Measurements from ENCODE around the gene CCDC106.

Gene CCDC106

DNA sequence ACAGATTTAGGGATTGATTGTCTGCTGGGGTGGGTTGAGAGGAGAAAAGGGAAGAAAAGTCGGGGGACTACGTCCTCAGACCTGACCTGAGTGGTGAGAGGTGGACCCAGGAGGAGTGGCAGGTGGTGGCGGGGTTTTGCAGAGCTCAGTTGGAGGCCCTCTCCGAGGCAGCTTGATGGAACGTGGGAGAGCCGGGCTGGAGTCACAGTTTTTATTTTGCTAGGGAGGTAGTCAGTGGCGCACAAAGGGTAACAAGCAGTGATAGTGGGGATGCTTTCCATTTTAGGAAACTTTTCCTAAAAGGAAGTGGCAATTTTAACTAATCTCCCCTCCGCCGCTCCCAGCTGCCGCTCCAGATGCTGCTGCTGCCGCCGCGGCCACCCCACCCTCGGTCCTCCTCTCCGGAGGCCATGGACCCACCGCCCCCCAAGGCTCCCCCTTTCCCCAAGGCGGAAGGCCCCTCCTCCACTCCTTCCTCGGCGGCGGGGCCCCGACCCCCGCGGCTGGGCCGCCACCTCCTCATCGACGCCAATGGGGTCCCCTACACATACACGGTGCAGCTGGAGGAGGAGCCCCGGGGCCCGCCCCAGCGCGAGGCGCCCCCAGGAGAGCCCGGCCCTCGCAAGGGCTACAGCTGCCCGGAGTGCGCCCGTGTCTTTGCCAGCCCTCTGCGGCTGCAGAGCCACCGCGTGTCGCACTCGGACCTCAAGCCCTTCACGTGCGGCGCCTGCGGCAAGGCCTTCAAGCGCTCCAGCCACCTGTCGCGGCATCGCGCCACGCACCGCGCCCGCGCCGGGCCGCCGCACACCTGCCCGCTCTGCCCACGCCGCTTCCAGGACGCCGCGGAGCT lies 5.6 kb upstream of the CCDC106 start:
- TF ChIP-seq, protein P1, sequence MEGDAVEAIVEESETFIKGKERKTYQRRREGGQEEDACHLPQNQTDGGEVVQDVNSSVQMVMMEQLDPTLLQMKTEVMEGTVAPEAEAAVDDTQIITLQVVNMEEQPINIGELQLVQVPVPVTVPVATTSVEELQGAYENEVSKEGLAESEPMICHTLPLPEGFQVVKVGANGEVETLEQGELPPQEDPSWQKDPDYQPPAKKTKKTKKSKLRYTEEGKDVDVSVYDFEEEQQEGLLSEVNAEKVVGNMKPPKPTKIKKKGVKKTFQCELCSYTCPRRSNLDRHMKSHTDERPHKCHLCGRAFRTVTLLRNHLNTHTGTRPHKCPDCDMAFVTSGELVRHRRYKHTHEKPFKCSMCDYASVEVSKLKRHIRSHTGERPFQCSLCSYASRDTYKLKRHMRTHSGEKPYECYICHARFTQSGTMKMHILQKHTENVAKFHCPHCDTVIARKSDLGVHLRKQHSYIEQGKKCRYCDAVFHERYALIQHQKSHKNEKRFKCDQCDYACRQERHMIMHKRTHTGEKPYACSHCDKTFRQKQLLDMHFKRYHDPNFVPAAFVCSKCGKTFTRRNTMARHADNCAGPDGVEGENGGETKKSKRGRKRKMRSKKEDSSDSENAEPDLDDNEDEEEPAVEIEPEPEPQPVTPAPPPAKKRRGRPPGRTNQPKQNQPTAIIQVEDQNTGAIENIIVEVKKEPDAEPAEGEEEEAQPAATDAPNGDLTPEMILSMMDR (IDR thresholded peaks at IDR 0.05): no peak
- no peak for DNase-seq (ENCODE audit: low spot score)
- H3K4me3 ChIP-seq: peak overlapping the region; percentile 87
- H3K27ac ChIP-seq: peak overlapping the region; percentile 85 to 95

DNA sequence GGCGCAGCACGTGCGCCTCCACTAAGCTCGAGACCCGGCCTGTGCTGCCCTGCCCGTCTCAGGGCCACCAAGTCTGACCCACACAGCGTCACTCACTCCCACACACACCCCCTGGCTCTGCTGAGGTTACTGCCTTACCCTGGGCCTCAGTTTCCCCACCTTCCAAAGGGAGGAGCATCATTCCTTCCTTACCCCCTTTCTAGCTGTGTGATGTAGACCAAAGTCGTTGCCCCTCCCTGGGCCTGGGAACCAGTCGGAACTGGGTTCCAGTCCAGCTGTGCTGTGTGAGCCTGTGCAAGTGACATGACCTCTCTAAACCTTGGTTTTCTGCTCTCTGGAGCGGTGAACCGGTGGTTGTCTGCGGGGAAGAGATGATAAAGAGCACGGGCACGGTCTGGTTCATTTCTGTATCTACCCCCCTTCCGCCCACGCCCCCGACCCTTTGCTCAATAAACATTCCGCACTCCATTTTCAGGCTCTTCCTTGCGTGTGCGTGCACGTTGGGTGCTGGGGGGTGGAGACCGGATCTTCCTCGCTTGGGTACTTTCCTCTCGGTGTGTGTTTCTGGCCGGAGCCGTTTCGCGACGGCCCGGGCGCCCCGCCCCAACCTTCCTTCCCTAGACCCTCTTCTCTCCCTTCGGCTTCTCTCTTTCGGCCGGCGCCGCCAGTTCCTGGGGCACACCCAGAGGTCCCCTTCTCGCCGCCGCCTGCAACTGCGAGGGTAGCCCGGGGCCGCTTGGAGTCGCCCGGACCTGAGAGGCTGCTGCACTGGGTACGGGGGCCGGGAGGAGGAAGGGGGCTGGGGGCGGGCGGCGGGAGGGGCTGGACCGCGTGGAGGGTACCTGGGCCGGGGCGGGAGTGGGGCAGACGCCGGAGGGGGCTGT lies 4.8 kb upstream of the CCDC106 start, which contains the start of gene ZNF581:
ZNF581 (plus strand) TSS at position 647 of the 884 bp plus-strand sequence. CDS start 923 bp downstream, outside the sequence.
- Histone ChIP-seq H3K27ac (peak within 1 kb of the TSS; percentile 85 to 95), H3K4me3 (peak within 1 kb of the TSS; percentile 87)
- TF ChIP-seq, protein P1 (IDR thresholded peaks at IDR 0.05): no peak
- DNase-seq (ENCODE audit: low spot score): peak; percentile 84

DNA sequence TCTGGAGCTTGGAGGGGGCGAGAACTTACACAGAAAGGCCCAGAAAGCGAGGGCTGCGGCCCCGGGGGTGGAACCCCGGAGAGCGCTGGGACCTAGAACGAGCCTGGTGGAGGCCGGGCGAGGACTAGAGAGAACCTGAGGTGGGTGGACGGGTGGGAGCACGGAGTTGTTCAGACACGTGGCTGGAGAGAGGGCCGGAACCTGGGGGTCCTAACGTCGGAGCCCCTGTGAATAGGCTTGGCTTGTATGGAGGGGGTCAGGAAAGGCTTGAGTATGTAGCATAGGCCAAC lies 4.2 kb upstream of the CCDC106 start:
- H3K4me3 ChIP-seq: peak overlapping the region; percentile 87
- DNase-seq (ENCODE audit: low spot score): no peak
- H3K27ac ChIP-seq: peak overlapping the region; percentile 85 to 95
- TF ChIP-seq, protein P1 (IDR thresholded peaks at IDR 0.05): no peak

DNA sequence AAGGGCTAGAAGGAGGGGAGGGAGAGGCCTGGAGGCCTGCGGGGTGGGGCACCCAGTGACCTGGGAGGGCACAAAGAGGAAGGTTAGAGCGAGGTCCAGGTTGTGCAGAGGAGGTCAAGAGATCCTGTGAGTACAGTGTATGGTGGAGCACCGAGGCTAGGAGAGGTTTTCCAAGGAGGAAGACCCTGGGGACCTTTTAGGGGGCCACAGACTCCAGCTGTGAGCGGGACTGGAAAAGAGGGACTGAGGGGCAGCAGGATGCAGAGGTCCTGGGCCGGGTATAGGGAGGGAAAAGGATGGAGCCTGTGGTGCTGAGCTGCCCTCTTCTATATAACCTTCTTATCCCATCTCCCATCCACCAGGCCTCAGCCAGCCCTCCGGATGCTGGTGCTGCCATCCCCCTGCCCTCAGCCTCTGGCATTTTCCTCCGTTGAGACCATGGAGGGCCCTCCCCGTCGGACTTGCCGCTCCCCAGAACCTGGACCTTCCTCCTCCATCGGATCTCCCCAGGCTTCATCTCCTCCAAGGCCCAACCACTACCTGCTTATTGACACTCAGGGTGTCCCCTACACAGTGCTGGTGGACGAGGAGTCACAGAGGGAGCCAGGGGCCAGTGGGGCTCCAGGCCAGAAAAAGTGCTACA lies 3.7 kb upstream of the CCDC106 start:
- TF ChIP-seq, protein P1 (IDR thresholded peaks at IDR 0.05): no peak
- peak overlapping the region; percentile 87 for H3K4me3 ChIP-seq
- DNase-seq (ENCODE audit: low spot score): peak; percentile 75
- peak overlapping the region; percentile 85 to 95 for H3K27ac ChIP-seq

DNA sequence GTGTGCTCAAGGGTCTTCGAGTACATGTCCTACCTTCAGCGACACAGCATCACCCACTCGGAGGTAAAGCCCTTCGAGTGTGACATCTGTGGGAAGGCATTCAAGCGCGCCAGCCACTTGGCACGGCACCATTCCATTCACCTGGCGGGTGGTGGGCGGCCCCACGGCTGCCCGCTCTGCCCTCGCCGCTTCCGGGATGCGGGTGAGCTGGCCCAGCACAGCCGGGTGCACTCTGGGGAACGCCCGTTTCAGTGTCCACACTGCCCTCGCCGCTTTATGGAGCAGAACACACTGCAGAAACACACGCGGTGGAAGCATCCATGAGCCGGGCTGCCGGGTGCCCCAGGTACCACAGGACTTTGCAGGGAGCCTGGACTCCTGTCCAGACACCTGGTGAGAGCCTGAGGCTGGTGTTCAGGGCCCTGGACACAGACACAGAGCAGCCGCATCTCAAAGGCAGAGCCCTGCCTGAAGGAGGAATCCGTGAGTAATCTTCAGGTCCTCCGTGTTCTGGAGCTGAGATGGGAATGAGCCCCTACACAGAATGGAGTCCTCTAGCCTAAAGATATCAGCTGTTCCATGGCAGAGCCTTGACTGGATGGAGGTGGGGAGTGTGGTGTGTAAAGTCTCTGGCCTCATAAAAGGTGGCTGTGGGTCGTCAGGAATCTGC lies 3.0 kb upstream of the CCDC106 start:
- no peak for DNase-seq (ENCODE audit: low spot score)
- TF ChIP-seq, protein P1 (IDR thresholded peaks at IDR 0.05): no peak
- Histone ChIP-seq H3K27ac (no peak overlapping the region), H3K4me3 (no peak overlapping the region)

DNA sequence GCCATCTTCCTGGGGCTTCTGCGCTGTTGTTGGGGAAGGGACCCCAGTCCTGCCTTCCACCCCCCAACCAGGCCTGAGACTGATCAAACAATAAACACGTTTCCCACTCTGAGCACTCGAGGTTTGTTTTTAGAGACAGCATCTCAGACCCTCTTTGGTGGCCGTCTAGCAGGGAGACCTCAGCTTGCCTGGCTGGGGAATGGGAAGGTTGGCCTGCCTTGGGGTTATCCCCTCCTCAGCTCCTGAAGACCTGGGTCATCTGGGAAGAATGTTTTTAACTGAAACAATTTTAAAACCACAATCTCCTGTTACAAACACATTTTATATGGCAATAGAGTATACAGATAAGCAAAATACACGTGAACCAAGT lies 2.5 kb upstream of the CCDC106 start:
- TF ChIP-seq, protein P1 (IDR thresholded peaks at IDR 0.05): no peak
- no peak overlapping the region for H3K27ac ChIP-seq
- no peak for DNase-seq (ENCODE audit: low spot score)
- H3K4me3 ChIP-seq: no peak overlapping the region

Data from coronary artery (tissue), 2 donors.